WTC11 (cell line): ENCODE data around the gene B4GALNT2. TPM values are rescaled to one million over a fixed set of nuclear protein-coding genes. Genes with fewer than 3 reads are reported as not detected.

ENCODE experiments used
- ATAC-seq: fragments of 200-7000 bp; cut with Tn5 transposase; 2 replicates; pipeline ENCODE4 v1.10.0; 2021; ENCODE audit warnings: mild to moderate bottlenecking, moderate library complexity
- CTCF ChIA-PET: fragments of 300-600 bp; sonication (Branson Sonifier 250); formaldehyde crosslinking; loops from one replicate; lab custom pipeline; 2021; ENCODE audit warnings: antibody characterized with exemption; lab: Charles Lee
- POLR2A ChIA-PET: fragments of 350-600 bp; sonication (Branson Sonifier 250); formaldehyde crosslinking; loops from one replicate; lab custom pipeline; 2021; ENCODE audit warnings: antibody characterized with exemption; lab: Charles Lee
- DNase-seq: peaks from one replicate; pipeline ENCODE4 v3.0.0; 2021; ENCODE audit warnings: low spot score
- H3K27ac Mint-ChIP-seq: 2 replicates; pipeline ENCODE4 v1.8.0; 2021; ENCODE audit warnings: mixed read lengths
- H3K27me3 Mint-ChIP-seq: 2 replicates; pipeline ENCODE4 v1.8.0; 2021; ENCODE audit warnings: low read depth, mild to moderate bottlenecking, moderate library complexity, mixed read lengths
- H3K36me3 Mint-ChIP-seq: 2 replicates; pipeline ENCODE4 v1.8.0; 2021; ENCODE audit warnings: mixed read lengths
- H3K4me1 Mint-ChIP-seq: 2 replicates; pipeline ENCODE4 v1.8.0; 2022; ENCODE audit warnings: mixed read lengths
- H3K4me3 Mint-ChIP-seq: 2 replicates; pipeline ENCODE4 v1.8.0; 2021; ENCODE audit warnings: mild to moderate bottlenecking, moderate library complexity, mixed read lengths
- H3K9me3 Mint-ChIP-seq: 2 replicates; pipeline ENCODE4 v1.8.0; 2021; ENCODE audit warnings: mixed read lengths
- AFF4 ChIP-seq: sonication (generic); formaldehyde crosslinking; IDR thresholded peaks from 2 replicates; pipeline ENCODE4 v1.8.1; 2023; ENCODE audit warnings: mild to moderate bottlenecking, missing genetic modification reagents, borderline replicate concordance
- ATF6 ChIP-seq: sonication (generic); formaldehyde crosslinking; IDR thresholded peaks from 2 replicates; pipeline ENCODE4 v1.8.1; 2023; ENCODE audit warnings: mild to moderate bottlenecking, missing genetic modification reagents
- CREB1 ChIP-seq: sonication (generic); formaldehyde crosslinking; IDR thresholded peaks from 2 replicates; pipeline ENCODE4 v1.8.0; 2023; ENCODE audit warnings: mild to moderate bottlenecking, missing genetic modification reagents
- CREM ChIP-seq: sonication (generic); formaldehyde crosslinking; IDR thresholded peaks from 2 replicates; pipeline ENCODE4 v1.8.1; 2022; ENCODE audit warnings: mild to moderate bottlenecking, missing genetic modification reagents, moderate library complexity
- ELF4 ChIP-seq: sonication (generic); formaldehyde crosslinking; IDR thresholded peaks from 2 replicates; pipeline ENCODE4 v1.8.1; 2022; ENCODE audit warnings: low read depth, mild to moderate bottlenecking, moderate library complexity, missing genetic modification reagents
- EMX1 ChIP-seq: fragments of 250-450 bp; sonication (Bioruptor Pico); IDR thresholded peaks from 2 replicates; pipeline ENCODE4 v1.8.0; 2021; ENCODE audit warnings: mild to moderate bottlenecking
- FOXK1 ChIP-seq: sonication (generic); formaldehyde crosslinking; IDR thresholded peaks from 2 replicates; pipeline ENCODE4 v1.8.0; 2022; ENCODE audit warnings: mild to moderate bottlenecking, moderate library complexity, missing genetic modification reagents
- HMGA2 ChIP-seq: fragments of 250-450 bp; sonication (Bioruptor Pico); IDR thresholded peaks from 2 replicates; pipeline ENCODE4 v1.4.0; 2021; ENCODE audit warnings: mild to moderate bottlenecking, moderate library complexity
- JUN ChIP-seq: sonication (generic); formaldehyde crosslinking; IDR thresholded peaks from 2 replicates; pipeline ENCODE4 v1.8.0; 2023; ENCODE audit warnings: mild to moderate bottlenecking, missing genetic modification reagents
- MLX ChIP-seq: sonication (generic); formaldehyde crosslinking; IDR thresholded peaks from 2 replicates; pipeline ENCODE4 v1.8.1; 2023; ENCODE audit warnings: mild to moderate bottlenecking, missing genetic modification reagents, moderate library complexity
- NFE2L1 ChIP-seq: sonication (generic); formaldehyde crosslinking; IDR thresholded peaks from 2 replicates; pipeline ENCODE4 v1.8.1; 2023; ENCODE audit warnings: missing genetic modification reagents
- NR3C1 ChIP-seq: sonication (generic); formaldehyde crosslinking; conservative IDR thresholded peaks from 2 replicates; pipeline ENCODE4 v1.8.1; 2023; ENCODE audit warnings: low read depth, mild to moderate bottlenecking, missing genetic modification reagents
- PREB ChIP-seq: sonication (generic); formaldehyde crosslinking; IDR thresholded peaks from 2 replicates; pipeline ENCODE4 v1.8.1; 2022; ENCODE audit warnings: mild to moderate bottlenecking, missing genetic modification reagents, moderate library complexity, borderline replicate concordance
- SMAD4 ChIP-seq: sonication (generic); formaldehyde crosslinking; IDR thresholded peaks from 2 replicates; pipeline ENCODE4 v1.8.0; 2022; ENCODE audit warnings: mild to moderate bottlenecking, missing genetic modification reagents
- SOX15 ChIP-seq: fragments of 250-450 bp; sonication (Bioruptor Pico); IDR thresholded peaks from 2 replicates; pipeline ENCODE4 v1.9.0; 2021; ENCODE audit warnings: mild to moderate bottlenecking
- TCF7 ChIP-seq: sonication (generic); formaldehyde crosslinking; IDR thresholded peaks from 2 replicates; pipeline ENCODE4 v1.8.0; 2022; ENCODE audit warnings: mild to moderate bottlenecking, low read depth, missing genetic modification reagents, moderate library complexity
- TEAD1 ChIP-seq: sonication (generic); formaldehyde crosslinking; IDR thresholded peaks from 2 replicates; pipeline ENCODE4 v1.8.0; 2022; ENCODE audit warnings: mild to moderate bottlenecking, missing genetic modification reagents
- TEAD4 ChIP-seq: sonication (generic); formaldehyde crosslinking; IDR thresholded peaks from 2 replicates; pipeline ENCODE4 v1.8.0; 2022; ENCODE audit warnings: mild to moderate bottlenecking, missing genetic modification reagents
- ZBTB43 ChIP-seq: sonication (generic); formaldehyde crosslinking; IDR thresholded peaks from 2 replicates; pipeline ENCODE4 v1.8.1; 2023; ENCODE audit warnings: mild to moderate bottlenecking, missing genetic modification reagents
- ZNF219 ChIP-seq: sonication (generic); formaldehyde crosslinking; IDR thresholded peaks from 2 replicates; pipeline ENCODE4 v1.8.0; 2023; ENCODE audit warnings: missing genetic modification reagents, mild to moderate bottlenecking, borderline replicate concordance
- ZNF396 ChIP-seq: fragments of 250-450 bp; sonication (Bioruptor Pico); IDR thresholded peaks from 2 replicates; pipeline ENCODE4 v1.8.0; 2021; ENCODE audit warnings: mild to moderate bottlenecking, moderate library complexity, borderline replicate concordance
- ZNF416 ChIP-seq: fragments of 250-450 bp; sonication (Bioruptor Pico); IDR thresholded peaks from 2 replicates; pipeline ENCODE4 v1.9.0; 2021; ENCODE audit warnings: mild to moderate bottlenecking, inconsistent platforms
- ZNF423 ChIP-seq: fragments of 250-450 bp; sonication (Bioruptor Pico); IDR thresholded peaks from 2 replicates; pipeline ENCODE4 v2.1.2; 2022; ENCODE audit warnings: mild to moderate bottlenecking, moderate library complexity
- ZNF671 ChIP-seq: fragments of 250-450 bp; sonication (Bioruptor Pico); IDR thresholded peaks from 2 replicates; pipeline ENCODE4 v1.8.0; 2021; ENCODE audit warnings: mild to moderate bottlenecking
- total RNA-seq: library from RNA; stranded (reverse); gene quantifications from 3 replicates; pipeline ENCODE4 v1.2.3, GENCODE V29; 2021
- TF ChIP-seq, protein P1 (sequence below): sonication (generic); formaldehyde crosslinking; conservative IDR thresholded peaks from 2 replicates; pipeline ENCODE4 v1.8.1; 2022; ENCODE audit warnings: mild to moderate bottlenecking, missing genetic modification reagents
- TF ChIP-seq, protein P2 (sequence below): sonication (generic); formaldehyde crosslinking; IDR thresholded peaks from 2 replicates; pipeline ENCODE4 v1.8.0; 2022; ENCODE audit warnings: mild to moderate bottlenecking, missing genetic modification reagents

Gene B4GALNT2
- total RNA-seq, 1 experiment from 2014 or later = 0.04 TPM

DNA sequence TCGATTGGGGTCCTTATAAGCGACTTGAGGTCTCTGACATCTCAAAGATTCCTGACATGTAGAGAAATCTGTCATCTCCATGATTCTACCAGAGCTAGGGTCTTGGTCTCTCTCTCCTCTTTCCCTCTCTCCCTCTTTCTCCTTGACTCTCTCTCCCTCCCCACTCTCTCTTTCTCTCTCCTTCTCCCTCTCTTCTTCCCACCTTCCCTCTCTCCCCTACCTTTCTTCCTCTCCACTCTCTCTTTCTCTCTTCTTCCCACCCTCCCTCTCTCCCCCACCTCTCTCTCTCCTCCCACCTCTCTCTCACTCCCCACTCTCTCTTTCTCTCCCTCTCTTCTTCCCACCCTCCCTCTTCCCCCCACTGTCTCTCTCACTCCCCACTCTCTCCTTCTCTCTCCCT, 32.6 kb downstream of the B4GALNT2 start (continued):
- TF ChIP-seq ATF6 (CRISPR knock-in tag) (no peak), ZBTB43 (CRISPR knock-in tag) (no peak), TEAD1 (CRISPR knock-in tag) (no peak), FOXK1 (no peak), ZNF416 (CRISPR knock-in tag) (no peak)
- TF ChIP-seq, protein P1, sequence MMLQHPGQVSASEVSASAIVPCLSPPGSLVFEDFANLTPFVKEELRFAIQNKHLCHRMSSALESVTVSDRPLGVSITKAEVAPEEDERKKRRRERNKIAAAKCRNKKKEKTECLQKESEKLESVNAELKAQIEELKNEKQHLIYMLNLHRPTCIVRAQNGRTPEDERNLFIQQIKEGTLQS = no peak
- TF ChIP-seq, all 79 proteins: peak for 0

- H3K27ac Mint-ChIP-seq = no peak overlapping the region
- POLR2A ChIA-PET = interaction anchor here (0.6 kb wide), 1 partner anchor 131 kb away, joined by 5 read pairs; no protein-coding TSS in a partner anchor
- peaks cover 41% of the 10 kb centered on the region for H3K9me3 Mint-ChIP-seq
- no peak for TF ChIP-seq ZNF219 (CRISPR knock-in tag)
- TF ChIP-seq MLX = no peak
- no peak for TF ChIP-seq SMAD4 (CRISPR knock-in tag)
- no peak for TF ChIP-seq CREB1 (CRISPR knock-in tag)
- TF ChIP-seq EMX1 (CRISPR knock-in tag) = no peak
- no peak for TF ChIP-seq SOX15
- no peak for TF ChIP-seq ZNF396 (CRISPR knock-in tag)
- TF ChIP-seq PREB = no peak
- TF ChIP-seq TEAD1 (CRISPR knock-in tag) = no peak
- TF ChIP-seq JUN (CRISPR knock-in tag) = no peak
- TF ChIP-seq, protein P2, sequence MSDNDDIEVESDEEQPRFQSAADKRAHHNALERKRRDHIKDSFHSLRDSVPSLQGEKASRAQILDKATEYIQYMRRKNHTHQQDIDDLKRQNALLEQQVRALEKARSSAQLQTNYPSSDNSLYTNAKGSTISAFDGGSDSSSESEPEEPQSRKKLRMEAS = no peak
- TF ChIP-seq ZNF416 (CRISPR knock-in tag) = no peak
- no peak for TF ChIP-seq ZNF423 (CRISPR knock-in tag)
- peaks cover 2% of the 10 kb centered on the region; the same call in 1 of the 2 replicates for H3K36me3 Mint-ChIP-seq
- CTCF ChIA-PET = no interaction called here
- H3K4me1 Mint-ChIP-seq = 0 out of 2 replicates have a peak, but pooled peaks cover 3% of the 10 kb centered on the region
- no peak overlapping the region for H3K4me3 Mint-ChIP-seq
- ATAC-seq (no peak), DNase-seq (no peak)
- H3K27me3 Mint-ChIP-seq = peaks cover 37% of the 10 kb centered on the region
Observed at GRCh38 chr17:49168706-49169105, 36.1 kb downstream of the B4GALNT2 start.

DNA sequence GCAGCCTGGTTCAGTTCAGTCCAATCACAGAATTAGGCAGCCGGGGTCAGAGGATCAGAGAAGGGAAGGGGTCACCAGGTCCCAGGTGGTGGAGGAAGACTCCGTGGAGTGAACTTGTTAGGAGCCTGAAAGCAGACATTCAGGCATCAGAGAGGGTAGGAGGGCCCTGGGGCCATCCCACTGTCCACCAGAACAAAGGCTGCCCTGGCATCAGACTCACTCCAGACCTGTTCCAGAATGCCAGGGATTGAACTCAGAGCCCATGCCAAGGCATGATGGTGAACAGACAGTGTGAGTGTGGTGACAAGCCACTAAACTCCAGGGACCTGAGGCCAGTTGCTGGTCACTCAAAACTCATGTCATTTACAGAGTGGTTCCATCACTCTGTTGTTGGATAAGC, 37.6 kb downstream of the B4GALNT2 start:
- ChIA-PET CTCF (no interaction called here), POLR2A (no interaction called here)
- H3K4me3 Mint-ChIP-seq = no peak overlapping the region
- DNase-seq (no peak), ATAC-seq (no peak)
- no peak for TF ChIP-seq TEAD4 (CRISPR knock-in tag)
- TF ChIP-seq ZNF671 (CRISPR knock-in tag) = no peak
- TF ChIP-seq AFF4 (CRISPR knock-in tag) = no peak
- TF ChIP-seq HMGA2 (CRISPR knock-in tag) = no peak
- no peak for TF ChIP-seq CREM (CRISPR knock-in tag)
- TF ChIP-seq TCF7 = no peak
- TF ChIP-seq NFE2L1 = no peak
- no peak for TF ChIP-seq NR3C1 (CRISPR knock-in tag)
- no peak for TF ChIP-seq ELF4 (CRISPR knock-in tag)
- no peak overlapping the region for H3K27ac Mint-ChIP-seq
- H3K9me3 Mint-ChIP-seq = peaks cover 53% of the 10 kb centered on the region
- 0 out of 2 replicates have a peak, but pooled peaks cover 3% of the 10 kb centered on the region for H3K4me1 Mint-ChIP-seq
- H3K27me3 Mint-ChIP-seq = peaks cover 37% of the 10 kb centered on the region
- peaks cover 5% of the 10 kb centered on the region; the same call in 1 of the 2 replicates for H3K36me3 Mint-ChIP-seq
